Right forelimb (tissue), 1 donor: ENCODE results near the gene ZNF141.
"Not testable (repeated sequence)": the region's sequence is repeated elsewhere in the genome, so short reads cannot be mapped to it uniquely, and the experiment has no call there.

Experiments
- DNase-seq: peaks from one replicate; pipeline ENCODE4 v3.0.0-alpha.2; 2018

ZNF141 gene

DNA sequence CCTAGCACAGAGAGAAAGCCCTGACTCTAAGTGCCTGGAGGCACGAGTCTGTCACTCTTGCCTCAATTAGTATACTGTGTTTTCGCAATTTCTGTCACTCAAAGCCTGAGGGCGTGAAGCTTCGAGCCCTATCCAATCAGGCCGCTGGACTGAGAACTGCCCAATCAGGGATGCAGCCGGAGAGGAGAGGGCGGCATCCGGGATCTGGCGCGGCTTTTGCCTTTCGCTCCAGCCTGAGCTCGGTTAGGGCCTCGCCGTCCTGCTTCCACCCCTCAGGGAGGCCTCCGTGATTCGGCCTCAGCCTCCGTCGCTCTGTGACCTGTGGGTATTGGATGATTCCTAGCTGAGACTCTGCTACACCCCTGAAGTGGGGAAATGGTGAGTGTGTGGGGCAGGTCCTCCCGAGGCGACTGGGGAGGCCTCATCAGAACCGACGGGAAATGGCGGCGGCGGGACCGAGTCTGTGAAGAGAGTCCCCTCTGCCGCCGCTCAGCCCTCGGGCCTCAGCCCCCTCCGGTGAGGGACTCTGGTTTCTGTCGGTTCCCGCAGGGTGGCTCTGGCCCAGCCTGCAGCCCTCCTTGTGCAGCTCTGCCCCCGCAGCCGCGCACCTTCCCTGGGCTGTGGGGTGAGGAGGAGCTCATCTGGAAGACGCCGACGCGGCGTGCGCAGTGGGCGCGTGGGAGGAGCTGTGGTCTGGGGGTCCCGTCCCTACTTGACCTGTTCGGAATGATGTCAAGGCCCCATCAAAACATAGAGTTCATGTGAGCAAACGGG, 48.5 kb downstream of the ZNF141 start:
- no peak for DNase-seq

DNA sequence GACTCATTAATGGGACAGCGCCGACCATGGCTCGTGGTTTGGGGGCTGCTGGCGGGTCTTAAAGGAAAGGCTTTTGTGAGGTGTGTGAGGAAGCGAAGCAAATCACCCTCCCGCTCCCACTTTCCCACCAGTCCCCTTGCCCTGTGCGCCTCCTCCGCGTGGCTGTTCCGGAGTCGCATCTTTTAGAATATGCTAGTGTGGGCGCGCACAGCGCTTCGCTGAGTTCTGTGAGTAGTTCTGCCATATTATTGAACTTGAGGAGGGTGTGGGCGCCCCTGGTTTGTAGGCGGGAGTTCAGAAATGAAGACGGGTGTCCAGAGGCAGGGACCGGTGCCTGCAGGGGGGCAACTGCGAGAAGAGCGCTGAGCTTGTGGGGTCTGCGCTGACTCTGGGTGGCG, 49.1 kb downstream of the ZNF141 start:
- no peak for DNase-seq

DNA sequence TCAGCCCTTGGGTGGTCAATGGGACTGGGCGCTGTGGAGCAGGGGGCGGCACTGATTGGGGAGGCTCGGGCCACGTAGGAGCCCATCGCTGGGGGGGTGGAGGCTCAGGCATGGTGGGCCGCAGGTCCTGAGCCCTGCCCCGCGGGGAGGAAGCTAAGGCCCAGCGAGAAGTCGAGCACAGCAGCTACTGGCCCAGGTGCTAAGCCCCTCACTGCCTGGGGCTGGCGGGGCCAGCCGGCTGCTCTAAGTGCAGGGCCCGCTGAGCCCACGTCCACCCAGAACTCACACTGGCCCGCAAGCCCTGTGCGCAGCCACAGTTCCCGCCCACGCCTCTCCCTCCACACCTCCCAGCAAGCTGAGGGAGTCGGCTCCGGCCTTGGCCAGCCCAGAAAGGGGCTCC, 66.4 kb downstream of the ZNF141 start:
- DNase-seq = no peak

- DNase-seq = not testable (repeated sequence)
These were observed 70.7 kb downstream of the ZNF141 start for GRCh38 chr4:408321-408720.

DNA sequence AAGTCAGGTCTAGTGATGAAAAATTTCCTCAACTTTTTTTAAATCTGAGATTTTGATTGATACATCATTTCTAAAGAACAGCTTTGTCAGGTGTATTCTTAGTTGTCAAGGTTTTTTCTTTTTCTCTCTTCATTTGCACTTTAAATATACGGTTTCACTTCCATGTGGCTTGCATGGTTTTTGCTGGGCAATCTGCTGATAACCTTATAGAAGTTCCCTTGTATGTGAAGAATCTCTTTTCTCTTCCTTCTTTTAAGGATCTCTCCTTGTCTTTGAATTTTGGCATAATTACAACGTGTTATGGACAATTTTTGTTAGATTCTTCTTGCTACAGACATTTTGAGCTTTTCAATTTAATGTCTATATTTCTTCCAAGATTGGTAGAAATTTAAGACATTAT, 85.0 kb downstream of the ZNF141 start:
- DNase-seq = no peak
